Keratinocyte (primary cell): Measurements from ENCODE around the gene MOG.

ENCODE experiments used
- EZH2 ChIP-seq: IDR thresholded peaks from one replicate; pipeline ENCODE4 v1.6.1; 2012; ENCODE audit warnings: inconsistent platforms, mild to moderate bottlenecking, low read length, moderate library complexity
- TF ChIP-seq, protein P1 (sequence below), 3 experiments: IDR thresholded peaks in 1 of 3; conservative IDR thresholded peaks in 1 of 3; optimal IDR thresholded peaks in 1 of 3; 2 replicates in 2 of 3; 3 replicates in 1 of 3; pipeline versions ENCODE3 to v1.5.1; 2011; ENCODE audit warnings: low read length in 3 of 3, mild to moderate bottlenecking in 3 of 3, moderate library complexity in 2 of 3, control low read depth in 1 of 3, inconsistent platforms in 1 of 3; ENCODE audit not compliant: insufficient read depth in 2 of 3; ENCODE audit errors: extremely low read depth in 1 of 3

DNA sequence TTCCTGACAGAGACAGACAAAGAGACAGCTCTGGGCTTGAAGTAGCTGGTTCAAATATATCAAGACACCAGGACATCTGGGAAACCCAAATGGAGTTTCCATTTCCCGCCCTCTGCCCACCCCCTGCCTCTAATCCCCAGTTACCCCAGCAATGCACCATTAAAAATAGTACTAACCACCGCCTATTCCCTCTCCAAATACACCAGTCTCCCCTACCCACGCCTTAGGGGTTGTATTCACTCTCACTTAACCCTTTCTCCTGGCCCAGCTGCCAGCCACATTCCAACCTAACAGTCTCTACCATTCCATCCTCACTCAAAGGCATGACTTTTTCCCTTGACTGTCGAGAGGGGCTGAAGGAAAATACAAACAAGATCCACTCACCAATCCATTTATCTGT, 46.4 kb upstream of the MOG start:
- TF ChIP-seq, protein P1, sequence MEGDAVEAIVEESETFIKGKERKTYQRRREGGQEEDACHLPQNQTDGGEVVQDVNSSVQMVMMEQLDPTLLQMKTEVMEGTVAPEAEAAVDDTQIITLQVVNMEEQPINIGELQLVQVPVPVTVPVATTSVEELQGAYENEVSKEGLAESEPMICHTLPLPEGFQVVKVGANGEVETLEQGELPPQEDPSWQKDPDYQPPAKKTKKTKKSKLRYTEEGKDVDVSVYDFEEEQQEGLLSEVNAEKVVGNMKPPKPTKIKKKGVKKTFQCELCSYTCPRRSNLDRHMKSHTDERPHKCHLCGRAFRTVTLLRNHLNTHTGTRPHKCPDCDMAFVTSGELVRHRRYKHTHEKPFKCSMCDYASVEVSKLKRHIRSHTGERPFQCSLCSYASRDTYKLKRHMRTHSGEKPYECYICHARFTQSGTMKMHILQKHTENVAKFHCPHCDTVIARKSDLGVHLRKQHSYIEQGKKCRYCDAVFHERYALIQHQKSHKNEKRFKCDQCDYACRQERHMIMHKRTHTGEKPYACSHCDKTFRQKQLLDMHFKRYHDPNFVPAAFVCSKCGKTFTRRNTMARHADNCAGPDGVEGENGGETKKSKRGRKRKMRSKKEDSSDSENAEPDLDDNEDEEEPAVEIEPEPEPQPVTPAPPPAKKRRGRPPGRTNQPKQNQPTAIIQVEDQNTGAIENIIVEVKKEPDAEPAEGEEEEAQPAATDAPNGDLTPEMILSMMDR (optimal IDR thresholded peaks at IDR 0.05 in 1 of 3, IDR thresholded peaks at IDR 0.05 in 1 of 3, conservative IDR thresholded peaks at IDR 0.05 in 1 of 3; ENCODE audit: extremely low read depth in 1 of 3, insufficient read depth in 2 of 3, low read length in 3 of 3): no peak
- no peak for TF ChIP-seq EZH2
